Esophagus squamous epithelium (tissue), 4 donors: ENCODE measurements around the gene BUD23.

ENCODE experiments used
- POLR2A ChIP-seq, 4 donors: fragments of 450-650 bp; IDR thresholded peaks; one replicate each; pipeline ENCODE4 v1.6.1; 2017; ENCODE audit warnings: antibody characterized with exemption in 4 of 4, mild to moderate bottlenecking in 4 of 4, moderate library complexity in 3 of 4
- TF ChIP-seq, protein P1 (sequence below), 6 experiments: fragments of 450-650 bp in 4 of 6; fragments of 200-600 bp in 2 of 6; sonication (generic) in 2 of 6; IDR thresholded peaks; one replicate each; pipeline ENCODE4 v1.5.1; 2016 to 2019; ENCODE audit warnings: antibody characterized with exemption in 6 of 6, mild to moderate bottlenecking in 4 of 6, moderate library complexity in 4 of 6

DNA sequence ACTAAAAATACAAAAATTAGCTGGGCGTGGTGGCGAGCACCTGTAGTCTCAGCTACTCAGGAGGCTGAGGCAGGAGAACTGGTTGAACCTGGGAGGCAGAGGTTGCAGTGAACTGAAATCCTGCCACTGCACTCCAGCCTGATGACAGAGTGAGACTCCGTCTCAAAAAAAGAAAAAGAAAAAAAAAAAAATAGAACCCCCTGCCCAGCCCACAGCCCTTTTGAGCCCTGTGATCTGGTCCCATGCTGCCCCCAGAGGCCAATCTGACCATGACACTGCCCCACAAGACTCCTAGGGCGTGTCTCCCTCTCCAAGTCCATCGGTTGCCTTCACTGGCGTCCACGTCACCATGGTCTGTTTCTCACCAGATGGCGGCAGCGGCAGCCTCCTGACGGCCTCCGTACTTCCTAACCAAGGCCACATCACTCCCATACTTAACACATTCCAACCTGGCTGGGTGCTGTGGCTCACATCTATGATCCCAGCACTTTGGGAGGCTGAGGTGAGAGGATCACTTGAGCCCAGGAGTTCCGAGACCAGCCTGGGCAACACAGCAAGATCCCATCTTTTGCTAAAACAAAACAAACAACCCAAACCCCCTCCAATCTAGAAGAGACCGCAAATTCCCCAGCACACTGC, 18.1 kb downstream of the BUD23 start:
- TF ChIP-seq, protein P1, sequence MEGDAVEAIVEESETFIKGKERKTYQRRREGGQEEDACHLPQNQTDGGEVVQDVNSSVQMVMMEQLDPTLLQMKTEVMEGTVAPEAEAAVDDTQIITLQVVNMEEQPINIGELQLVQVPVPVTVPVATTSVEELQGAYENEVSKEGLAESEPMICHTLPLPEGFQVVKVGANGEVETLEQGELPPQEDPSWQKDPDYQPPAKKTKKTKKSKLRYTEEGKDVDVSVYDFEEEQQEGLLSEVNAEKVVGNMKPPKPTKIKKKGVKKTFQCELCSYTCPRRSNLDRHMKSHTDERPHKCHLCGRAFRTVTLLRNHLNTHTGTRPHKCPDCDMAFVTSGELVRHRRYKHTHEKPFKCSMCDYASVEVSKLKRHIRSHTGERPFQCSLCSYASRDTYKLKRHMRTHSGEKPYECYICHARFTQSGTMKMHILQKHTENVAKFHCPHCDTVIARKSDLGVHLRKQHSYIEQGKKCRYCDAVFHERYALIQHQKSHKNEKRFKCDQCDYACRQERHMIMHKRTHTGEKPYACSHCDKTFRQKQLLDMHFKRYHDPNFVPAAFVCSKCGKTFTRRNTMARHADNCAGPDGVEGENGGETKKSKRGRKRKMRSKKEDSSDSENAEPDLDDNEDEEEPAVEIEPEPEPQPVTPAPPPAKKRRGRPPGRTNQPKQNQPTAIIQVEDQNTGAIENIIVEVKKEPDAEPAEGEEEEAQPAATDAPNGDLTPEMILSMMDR (IDR thresholded peaks at IDR 0.05): peak in 2 of 6 experiments; percentile 30 to 35
- no peak for TF ChIP-seq POLR2A (IDR thresholded peaks at IDR 0.05)
